GM12891 (cell line): ENCODE measurements around the gene SGCB.

Experiments
- POLR2A ChIP-seq: IDR thresholded peaks from 2 replicates; pipeline ENCODE4 v1.6.1; 2011; ENCODE audit warnings: low read depth, low read length, control low read depth
- POLR2AphosphoS5 ChIP-seq: IDR thresholded peaks from 2 replicates; pipeline ENCODE4 v1.6.1; 2011; ENCODE audit warnings: low read depth, low read length, control low read depth
- SPI1 ChIP-seq: IDR thresholded peaks from 2 replicates; pipeline ENCODE4 v1.6.1; 2011; ENCODE audit warnings: low read depth, low read length, control low read depth
- TAF1 ChIP-seq: IDR thresholded peaks from 2 replicates; pipeline ENCODE4 v1.6.1; 2011; ENCODE audit warnings: low read depth, low read length, control low read depth

DNA sequence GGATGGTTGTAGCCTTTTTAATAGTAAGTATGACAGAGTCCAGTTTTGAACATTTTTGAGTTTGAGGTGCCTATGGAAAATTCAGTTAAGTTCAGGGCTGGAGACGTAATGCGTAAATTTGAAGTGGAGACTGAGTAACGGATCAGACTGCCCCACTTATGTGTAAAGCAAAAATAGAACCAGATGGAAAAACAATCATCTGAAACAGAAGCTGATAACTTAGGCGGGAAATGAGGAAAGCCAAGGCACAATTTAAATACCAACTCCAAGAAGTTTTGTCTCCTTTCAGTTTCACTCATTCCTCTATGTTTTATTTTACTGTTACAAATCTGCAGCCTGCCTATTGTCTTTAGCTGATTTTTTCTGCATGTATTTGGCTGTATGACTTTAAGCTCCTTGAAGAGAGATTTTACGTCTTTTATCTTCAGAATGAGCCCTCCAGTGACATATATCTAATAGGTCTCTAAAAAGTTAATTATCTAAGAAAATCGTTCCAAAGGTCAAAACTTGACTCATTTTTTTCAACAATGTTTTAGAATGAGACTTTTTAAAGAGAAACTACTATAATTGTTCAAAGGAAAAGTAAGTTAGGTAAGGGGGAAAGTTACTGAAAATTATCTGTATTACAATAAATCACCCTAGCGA is 1.1 kb downstream of the SGCB start:
- no peak for TF ChIP-seq POLR2AphosphoS5
- no peak for TF ChIP-seq POLR2A
- TF ChIP-seq TAF1: no peak
- no peak for TF ChIP-seq SPI1
